ENCODE data around the gene ATP6V1G2.
"Not testable (repeated sequence)": the region's sequence is repeated elsewhere in the genome, so short reads cannot be mapped to it uniquely, and the experiment has no call there.

Gene ATP6V1G2

DNA sequence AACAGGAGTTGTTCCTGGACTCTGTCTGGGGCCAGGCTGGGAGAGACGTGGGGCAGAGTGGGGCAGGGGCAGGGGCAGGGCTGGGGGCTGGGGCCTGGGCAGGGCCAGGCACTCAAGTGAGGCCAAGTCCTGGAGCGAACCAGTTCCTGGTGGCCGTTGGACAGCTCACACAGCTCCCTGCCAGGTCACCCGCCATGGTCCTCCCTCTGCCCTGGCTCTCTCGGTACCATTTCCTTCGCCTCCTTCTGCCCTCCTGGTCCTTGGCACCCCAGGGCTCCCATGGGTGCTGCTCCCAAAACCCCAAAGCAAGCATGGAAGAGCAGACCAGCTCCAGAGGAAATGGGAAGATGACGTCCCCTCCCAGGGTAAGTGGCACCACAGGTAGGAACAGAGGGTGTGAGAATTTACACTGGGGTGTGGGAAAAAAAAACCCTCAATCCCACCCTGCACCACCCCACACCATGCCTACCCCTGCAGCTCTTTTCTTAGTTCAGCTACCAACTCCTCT lies 17.5 kb downstream of the ATP6V1G2 start, which contains the start of gene MCCD1:
TSS of gene MCCD1 (plus strand) at position 142 of the 508 bp plus-strand sequence. CDS start at position 195, 53 bp downstream.
- DNase-seq (no peak), ATAC-seq (peak; percentile 21)

DNA sequence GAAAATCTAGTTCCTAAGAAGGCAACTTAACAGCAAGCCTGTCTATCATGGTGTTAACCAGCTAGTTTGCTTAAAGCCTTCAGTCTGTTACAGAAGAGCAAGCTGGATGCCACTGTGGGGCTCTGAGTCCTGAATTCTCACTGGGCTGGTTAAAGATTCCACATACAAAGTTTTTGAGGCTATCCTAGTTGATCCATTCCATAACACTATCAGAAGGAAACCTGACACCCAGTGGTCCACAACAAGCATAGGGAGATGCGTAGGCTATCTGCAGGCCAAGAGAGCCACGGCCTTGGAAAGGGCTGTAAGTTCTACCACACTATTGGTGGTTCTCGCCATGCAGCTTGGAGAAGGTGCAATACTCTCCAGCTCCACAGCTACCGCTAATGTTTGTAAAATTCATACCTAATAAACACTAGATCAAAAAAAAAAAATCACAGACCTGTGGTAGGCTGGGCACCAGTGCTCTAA lies 18.1 kb downstream of the ATP6V1G2 start:
- DNase-seq = no peak
- peak; percentile 14 for ATAC-seq

DNA sequence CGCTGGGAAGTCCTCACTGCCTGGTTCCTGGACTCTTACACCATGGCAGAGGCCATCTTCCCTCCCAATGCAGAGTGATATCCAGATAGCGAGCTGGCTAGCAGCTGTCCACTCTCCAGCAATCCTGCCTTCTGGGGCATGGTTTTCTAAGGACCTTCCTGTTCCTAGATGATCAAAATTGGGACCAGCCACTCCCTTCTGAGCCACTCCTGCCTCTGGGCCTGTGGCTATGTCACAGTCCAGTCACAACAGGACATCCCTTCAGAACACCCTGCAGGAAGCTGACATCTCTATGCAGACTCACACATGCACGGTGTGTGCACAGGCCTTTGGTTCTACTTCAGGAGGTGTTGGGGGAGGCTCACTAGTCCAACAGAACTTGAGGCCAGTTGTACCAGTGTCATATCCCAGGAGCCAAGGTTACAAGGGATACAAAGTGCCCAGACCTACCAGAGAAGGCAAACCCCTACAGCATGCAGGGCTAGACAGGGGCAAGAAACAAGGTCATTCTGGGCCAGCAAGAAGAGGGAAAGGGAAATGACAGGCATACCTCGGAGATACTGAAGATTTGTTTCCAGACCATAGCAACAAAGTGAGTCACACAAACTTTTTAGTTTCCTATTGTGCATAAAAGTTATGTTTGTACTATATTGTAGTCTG lies 20.3 kb downstream of the ATP6V1G2 start:
- no peak for ATAC-seq
- no peak for DNase-seq

DNA sequence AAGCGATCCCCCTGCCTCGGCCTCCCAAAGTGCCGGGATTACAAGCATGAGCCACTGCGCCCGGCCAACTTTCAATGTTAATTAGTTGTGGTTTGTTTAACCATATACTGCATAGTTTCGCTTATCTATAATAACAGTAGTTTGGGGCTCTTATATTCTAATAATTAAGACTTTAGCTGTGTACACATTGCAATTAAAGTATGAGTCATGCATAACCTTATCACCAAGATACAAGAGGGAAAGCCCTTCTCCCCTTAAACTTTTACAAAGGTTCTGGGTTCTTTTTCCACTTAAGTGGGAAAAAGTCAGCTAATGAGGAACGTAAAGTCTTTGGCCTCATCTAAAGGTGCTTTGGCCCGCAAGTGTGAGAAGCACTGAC lies 20.9 kb downstream of the ATP6V1G2 start:
- no peak for DNase-seq
- no peak for ATAC-seq

DNA sequence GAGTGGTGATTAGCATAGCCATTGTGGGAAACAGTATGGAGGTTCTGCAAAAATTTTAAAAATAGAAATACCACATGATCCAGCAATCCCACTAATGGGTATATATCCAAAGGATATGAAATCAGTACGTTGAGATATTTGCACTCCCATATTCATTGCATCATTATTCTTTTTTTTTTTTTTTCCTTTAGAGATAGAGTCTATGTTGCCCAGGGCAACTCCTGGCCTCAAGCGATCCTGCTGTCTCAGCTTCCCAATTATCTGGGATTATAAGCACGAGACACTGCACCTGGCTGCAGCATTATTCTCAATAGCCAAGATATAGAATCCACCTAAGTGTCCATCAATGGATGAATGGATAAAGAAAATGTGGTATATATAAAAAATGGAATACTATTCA lies 24.6 kb downstream of the ATP6V1G2 start:
- ATAC-seq (no peak), DNase-seq (no peak)

DNA sequence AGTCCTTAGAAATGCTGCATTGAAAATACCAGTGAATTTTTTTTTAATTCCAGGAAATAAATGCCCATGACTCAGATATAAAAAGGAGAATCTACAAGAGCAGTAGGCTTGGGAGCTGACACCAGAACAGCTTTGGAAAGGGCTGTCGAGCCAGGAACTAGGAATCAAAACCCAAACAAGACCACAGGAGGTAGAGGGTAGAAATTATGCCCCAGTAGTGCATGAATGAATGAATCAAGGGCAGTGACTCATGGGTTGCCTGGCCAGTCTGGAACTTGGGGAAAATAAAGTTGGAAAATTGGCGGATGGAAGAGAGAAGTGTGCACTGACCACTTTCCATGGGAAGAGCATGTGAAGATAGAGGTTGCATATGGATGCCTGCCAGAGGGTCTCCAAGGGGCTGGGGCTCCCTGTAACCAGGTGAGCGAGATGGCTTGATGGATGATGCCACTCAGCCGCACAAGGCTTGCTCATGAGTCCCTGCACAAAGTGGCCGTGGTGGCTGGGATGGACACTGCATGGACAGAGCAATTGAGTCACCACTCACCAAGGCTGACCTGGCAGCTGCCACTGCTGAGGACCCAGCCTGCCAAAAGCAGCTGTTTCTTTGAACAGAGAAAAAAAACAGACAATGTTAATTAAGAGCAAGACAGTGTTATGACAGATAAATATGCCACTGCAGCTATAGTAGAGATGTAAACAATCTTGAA lies 32.8 kb downstream of the ATP6V1G2 start:
- no peak for DNase-seq
- no peak for ATAC-seq

DNA sequence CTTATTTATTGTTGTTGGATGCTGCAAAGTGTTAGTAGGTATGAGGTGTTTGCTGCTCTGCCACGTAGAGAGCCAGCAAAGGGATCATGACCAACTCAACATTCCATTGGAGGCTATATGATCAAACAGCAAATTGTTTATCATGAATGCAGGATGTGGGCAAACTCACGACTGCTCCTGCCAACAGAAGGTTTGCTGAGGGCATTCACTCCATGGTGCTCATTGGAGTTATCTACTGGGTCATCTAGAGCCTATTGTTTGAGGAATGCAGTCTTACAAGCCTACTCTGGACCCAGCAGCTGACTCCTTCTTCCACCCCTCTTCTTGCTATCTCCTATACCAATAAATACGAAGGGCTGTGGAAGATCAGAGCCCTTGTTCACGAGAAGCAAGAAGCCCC lies 36.4 kb downstream of the ATP6V1G2 start:
- ATAC-seq (no peak), DNase-seq (no peak)

DNA sequence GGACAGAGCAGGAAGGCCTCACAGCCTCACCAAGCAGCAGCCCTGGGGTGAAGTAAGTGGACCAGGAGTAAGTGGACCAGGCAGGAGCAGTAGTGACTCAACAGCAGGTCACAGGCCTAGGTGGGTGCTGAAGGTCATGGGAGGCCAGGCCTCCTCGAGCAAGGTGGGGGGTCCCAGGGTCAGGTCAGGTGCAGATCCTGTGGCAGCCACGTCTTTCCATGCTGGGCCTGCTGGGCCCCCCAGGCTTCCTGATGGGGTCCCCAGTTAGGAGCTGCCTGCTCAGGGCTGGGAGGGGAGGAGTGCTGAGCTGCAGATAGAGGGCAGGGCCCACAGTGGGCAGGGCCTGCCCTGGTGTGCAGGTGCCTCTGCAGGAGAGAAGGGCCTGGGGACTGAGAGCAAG lies 37.4 kb downstream of the ATP6V1G2 start:
- ATAC-seq = peak; percentile 37
- DNase-seq = not testable (repeated sequence)

DNA sequence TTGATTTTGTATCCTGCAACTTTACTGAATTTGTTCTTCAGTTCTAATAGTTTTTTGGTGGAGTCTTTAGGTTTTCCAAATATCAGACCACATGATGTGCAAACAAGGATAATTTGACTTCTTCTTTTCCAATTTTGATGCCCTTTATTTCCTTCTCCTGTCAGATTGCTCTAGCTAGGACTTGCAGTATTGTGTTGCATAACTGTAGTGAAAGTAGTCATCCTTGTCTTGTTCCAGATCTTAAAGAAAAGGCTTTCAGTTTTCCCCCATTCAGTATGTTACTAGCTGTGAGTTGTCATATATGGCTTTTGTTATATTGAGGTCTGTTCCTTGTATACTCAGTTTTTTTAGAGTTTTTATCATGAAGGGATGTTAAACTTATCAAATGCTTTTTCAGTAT lies 43.8 kb downstream of the ATP6V1G2 start:
- ATAC-seq = no peak
- DNase-seq = no peak

DNA sequence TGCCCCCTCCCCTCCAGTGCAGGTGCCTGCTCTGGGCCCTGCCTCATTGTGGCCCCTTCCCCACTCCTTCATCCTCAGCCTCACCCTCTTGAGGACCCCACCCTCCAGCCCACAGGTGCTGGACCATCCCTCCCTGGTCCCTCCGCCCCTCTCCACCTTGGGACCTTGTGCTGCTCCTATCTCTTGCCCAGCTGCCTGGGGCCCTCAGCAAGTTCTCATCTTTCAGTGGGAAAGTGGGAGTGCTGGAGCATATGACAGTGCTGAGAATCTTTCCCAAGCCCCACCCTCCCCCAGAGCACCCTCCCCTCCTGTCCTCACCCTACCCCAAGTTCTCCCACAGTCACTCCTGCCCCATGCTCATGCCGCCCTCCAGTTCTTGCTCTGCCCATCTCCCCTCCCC lies 46.8 kb downstream of the ATP6V1G2 start:
- ATAC-seq, DNase-seq: not testable (repeated sequence)

DNA sequence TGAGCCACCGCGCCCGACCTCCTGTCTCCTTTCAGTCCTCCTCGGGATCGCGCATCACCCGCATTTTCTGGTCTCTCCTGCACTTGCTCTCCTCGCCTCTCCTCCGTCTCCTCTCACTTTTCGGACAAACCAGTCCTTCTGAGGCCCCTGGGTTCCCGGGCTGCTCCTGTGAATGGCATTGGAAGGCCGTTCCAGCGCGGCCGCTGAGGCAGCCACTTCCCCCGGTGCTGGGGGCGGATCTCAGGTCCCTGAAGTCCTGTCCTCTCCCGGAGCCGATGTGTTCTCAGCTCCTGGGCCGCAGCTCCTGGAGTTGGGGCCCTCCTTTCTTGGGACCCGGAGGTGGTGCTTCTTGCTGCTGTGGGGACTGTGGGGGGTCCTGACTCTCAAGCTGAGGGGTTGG lies 47.7 kb downstream of the ATP6V1G2 start:
- ATAC-seq = no peak
- DNase-seq = peak; percentile 20

DNA sequence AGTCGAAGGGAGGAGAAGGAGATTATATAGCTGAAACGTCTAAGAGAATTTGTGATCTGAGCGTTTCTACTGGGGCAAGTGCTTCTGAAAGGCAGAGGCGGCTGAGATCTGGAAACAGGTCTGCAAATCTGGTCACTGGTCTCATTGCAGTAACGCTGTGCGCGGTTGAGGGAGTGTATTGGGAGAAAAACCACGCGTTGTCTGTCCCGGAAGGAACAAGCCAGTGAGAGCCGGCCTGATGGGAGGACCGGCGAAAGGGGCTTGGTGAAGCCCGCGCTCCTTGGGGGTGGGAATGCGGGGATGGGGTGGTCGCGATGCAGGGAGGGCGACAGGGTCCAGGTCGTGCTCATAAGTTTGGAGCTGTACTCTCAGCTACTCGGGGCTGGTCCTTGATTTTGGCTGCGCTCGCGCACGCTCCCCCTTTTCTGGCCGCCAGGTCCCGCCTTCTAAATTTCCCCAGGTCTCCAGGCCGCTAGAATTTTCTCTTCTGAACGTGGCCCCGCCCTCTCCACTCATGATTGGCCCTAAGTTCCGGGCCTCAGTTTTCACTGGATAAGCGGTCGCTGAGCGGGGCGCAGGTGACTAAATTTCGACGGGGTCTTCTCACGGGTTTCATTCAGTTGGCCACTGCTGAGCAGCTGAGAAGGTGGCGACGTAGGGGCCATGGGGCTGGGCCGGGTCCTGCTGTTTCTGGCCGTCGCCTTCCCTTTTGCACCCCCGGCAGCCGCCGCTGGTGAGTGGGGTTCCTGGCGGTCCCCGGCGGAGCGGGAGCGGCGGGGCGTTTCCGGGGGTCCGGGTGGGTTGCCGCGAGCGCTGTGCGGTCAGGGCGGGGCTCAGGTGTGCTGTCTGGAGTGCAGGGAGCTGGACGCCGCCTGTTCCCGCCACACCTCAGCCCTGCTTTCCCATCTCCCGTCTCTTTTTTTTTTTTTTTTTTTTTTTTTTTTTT lies 48.6 kb downstream of the ATP6V1G2 start, which contains the start of gene MICB:
TSS of gene MICB (plus strand) at position 615 of the 946 bp plus-strand sequence. CDS start at position 664, 49 bp downstream.
- DNase-seq (peak; percentile 86), ATAC-seq (peak; percentile 69)

DNA sequence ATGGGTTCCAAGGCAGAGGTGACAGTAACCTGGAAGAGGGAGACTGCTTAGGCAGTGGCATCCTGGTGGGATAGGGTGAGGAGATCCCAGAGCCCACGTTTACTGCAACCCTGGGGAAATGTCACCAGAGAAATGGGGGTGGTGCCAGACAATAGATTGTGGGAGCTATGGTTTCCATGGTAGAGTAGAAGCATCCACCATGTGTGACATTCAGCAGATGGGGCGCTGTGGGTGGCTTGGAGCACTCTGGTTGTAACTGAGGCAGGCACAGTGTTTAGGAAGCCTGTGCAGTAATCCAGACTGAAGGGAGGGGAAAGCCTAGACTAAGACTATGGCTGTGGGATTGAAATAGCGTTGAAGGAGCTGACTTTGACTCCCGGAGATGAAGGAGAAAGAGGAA lies 49.6 kb downstream of the ATP6V1G2 start:
- not testable (repeated sequence) for DNase-seq, ATAC-seq

DNA sequence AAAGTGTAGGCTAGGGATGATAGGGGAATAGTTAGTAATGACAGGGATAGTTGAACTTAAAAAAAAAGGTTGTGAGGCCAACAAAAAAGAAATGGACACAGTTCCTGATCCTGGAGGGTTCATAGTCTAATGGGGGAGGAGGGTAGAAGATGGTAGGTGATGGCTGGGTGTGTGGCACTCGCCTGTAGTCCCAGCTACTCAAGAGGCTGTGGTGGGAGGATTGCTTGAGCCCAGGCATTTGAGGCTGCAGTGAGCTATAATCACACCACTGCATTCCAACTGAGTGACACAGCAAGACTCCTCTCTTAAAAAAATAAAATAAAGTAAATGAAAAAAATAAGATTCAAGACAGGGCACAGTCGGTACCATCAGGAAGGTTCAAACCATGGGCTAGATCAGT lies 50.8 kb downstream of the ATP6V1G2 start:
- DNase-seq (no peak), ATAC-seq (no peak)

Measured in stimulated activated naive CD8-positive, alpha-beta T cell treated with anti-CD3 and anti-CD28 coated beads, Interleukin-15, Interleukin-2, amounts not matched to agents 100 U/mL and 50 U/mL, for 24 hours (primary cell).